SK-N-SH (cell line): ENCODE results near the gene GADL1. TPM values are rescaled to one million over a fixed set of nuclear protein-coding genes. Genes with fewer than 3 reads are reported as not detected.

Experiments used
- CTCF ChIA-PET: fragments of 300-600, 350-600 bp; formaldehyde crosslinking; extraction: SDS; loops from one replicate; lab custom pipeline; 2021; lab: Yijun Ruan, JAX
- POLR2A ChIA-PET: fragments of 350-600 bp; sonication (Branson Sonifier 250); formaldehyde crosslinking; extraction: SDS; loops from one replicate; lab custom pipeline; 2020; ENCODE audit warnings: antibody characterized with exemption, inconsistent platforms; lab: Yijun Ruan, JAX
- DNase-seq: peaks from one replicate; pipeline ENCODE4 v3.0.0; 2012
- H2AFZ ChIP-seq: fragments of 200-600 bp; sonication (generic); 2 replicates; pipeline ENCODE4 v1.8.1; 2016; ENCODE audit warnings: antibody characterized with exemption, mild to moderate bottlenecking, low read depth
- H3F3A ChIP-seq: fragments of 200-600 bp; sonication (generic); replicated peaks from 2 replicates; pipeline ENCODE3; 2016; ENCODE audit warnings: antibody characterized with exemption, mild to moderate bottlenecking; ENCODE audit not compliant: insufficient read depth
- H3K27ac ChIP-seq, 2 experiments: fragments of 200-500 bp in 1 of 2; fragments of 200-600 bp in 1 of 2; sonication (Bioruptor generic) in 1 of 2; sonication (generic), shearing (Covaris generic) in 1 of 2; 2 replicates each; pipeline versions ENCODE4 v1.5.1 to v1.6.1; 2014 to 2016; ENCODE audit warnings: low read depth in 2 of 2, inconsistent platforms in 1 of 2, low read length in 1 of 2, mild to moderate bottlenecking in 1 of 2, mixed read lengths in 1 of 2
- H3K27me3 ChIP-seq: fragments of 200-600 bp; sonication (generic), shearing (Covaris generic); 2 replicates; pipeline ENCODE4 v1.6.1; 2016; ENCODE audit warnings: mixed run types; ENCODE audit not compliant: insufficient read depth
- H3K36me3 ChIP-seq, 2 experiments: fragments of 200-500 bp in 1 of 2; fragments of 200-600 bp in 1 of 2; sonication (Bioruptor generic) in 1 of 2; sonication (generic) in 1 of 2; replicated peaks in 1 of 2; 2 replicates each; pipeline versions ENCODE3 to v1.5.1; 2014 to 2016; ENCODE audit warnings: low read length in 1 of 2, mild to moderate bottlenecking in 1 of 2; ENCODE audit not compliant: insufficient read depth in 2 of 2, control insufficient read depth in 1 of 2
- H3K4me1 ChIP-seq, 2 experiments: fragments of 200-500 bp in 1 of 2; fragments of 200-600 bp in 1 of 2; sonication (Bioruptor generic) in 1 of 2; sonication (generic), shearing (Covaris generic) in 1 of 2; 2 replicates each; pipeline versions ENCODE4 v1.5.1 to v1.6.1; 2014 to 2016; ENCODE audit warnings: low read depth in 1 of 2, low read length in 1 of 2, mixed run types in 1 of 2; ENCODE audit not compliant: insufficient read depth in 2 of 2, control insufficient read depth in 1 of 2
- H3K4me2 ChIP-seq: fragments of 200-600 bp; sonication (generic), shearing (Covaris generic); 2 replicates; pipeline ENCODE4 v1.6.1; 2017; ENCODE audit warnings: mixed run types
- H3K4me3 ChIP-seq, 2 experiments: fragments of 200-500 bp in 1 of 2; fragments of 200-600 bp in 1 of 2; sonication (Bioruptor generic) in 1 of 2; sonication (generic), shearing (Covaris generic) in 1 of 2; 2 replicates each; pipeline versions ENCODE4 v1.5.1 to v1.8.1; 2014 to 2016; ENCODE audit warnings: low read depth in 2 of 2, inconsistent platforms in 1 of 2, low read length in 1 of 2, mild to moderate bottlenecking in 1 of 2, mixed read lengths in 1 of 2, moderate library complexity in 1 of 2
- H3K79me2 ChIP-seq: fragments of 200-600 bp; sonication (generic); 2 replicates; pipeline ENCODE4 v1.8.1; 2017; ENCODE audit warnings: mild to moderate bottlenecking; ENCODE audit not compliant: insufficient read depth
- H3K9ac ChIP-seq: fragments of 200-600 bp; sonication (generic); 2 replicates; pipeline ENCODE4 v1.6.1; 2017; ENCODE audit warnings: mixed run types
- H3K9me2 ChIP-seq: fragments of 200-600 bp; sonication (generic); 2 replicates; pipeline ENCODE4 v1.6.1; 2017; ENCODE audit warnings: mixed run types
- H3K9me3 ChIP-seq: fragments of 200-600 bp; sonication (generic); 2 replicates; pipeline ENCODE4 v1.6.1; 2017; ENCODE audit warnings: mixed run types, mild to moderate bottlenecking, moderate library complexity
- H4K20me1 ChIP-seq: fragments of 200-600 bp; sonication (generic); 2 replicates; pipeline ENCODE4 v1.6.1; 2017; ENCODE audit warnings: mild to moderate bottlenecking, mixed run types; ENCODE audit not compliant: insufficient read depth
- CHD2 ChIP-seq: fragments of 150-350 bp; IDR thresholded peaks from 2 replicates; pipeline ENCODE4 v1.6.1; 2018; ENCODE audit warnings: low read length; ENCODE audit not compliant: partially characterized antibody
- CTCF ChIP-seq: fragments of 200-600 bp; sonication (generic); IDR thresholded peaks from 2 replicates; pipeline ENCODE4 v1.6.1; 2017; ENCODE audit warnings: antibody characterized with exemption, mild to moderate bottlenecking, moderate library complexity
- EP300 ChIP-seq, 2 experiments: IDR thresholded peaks; 2 replicates each; pipeline versions ENCODE4 v1.4.0 to v1.6.1; 2012; ENCODE audit warnings: borderline replicate concordance in 1 of 2, low read depth in 1 of 2, low read length in 1 of 2
- EZH2phosphoT487 ChIP-seq: fragments of 200-600 bp; sonication (generic); IDR thresholded peaks from 2 replicates; pipeline ENCODE4 v1.6.1; 2017; ENCODE audit warnings: low read depth, mixed run types, mild to moderate bottlenecking, antibody characterized with exemption, moderate library complexity, borderline replicate concordance
- GABPA ChIP-seq: IDR thresholded peaks from 2 replicates; pipeline ENCODE4 v1.4.0; 2012; ENCODE audit warnings: low read depth, mild to moderate bottlenecking
- GATA2 ChIP-seq: sonication (generic); formaldehyde crosslinking; IDR thresholded peaks from 2 replicates; pipeline ENCODE4 v1.5.0; 2020; ENCODE audit warnings: mild to moderate bottlenecking, missing genetic modification reagents
- MEF2A ChIP-seq: IDR thresholded peaks from 2 replicates; pipeline ENCODE4 v1.4.0; 2012; ENCODE audit warnings: low read depth, borderline replicate concordance
- PBX3 ChIP-seq: IDR thresholded peaks from 2 replicates; pipeline ENCODE4; 2012
- POLR2AphosphoS5 ChIP-seq: IDR thresholded peaks from 2 replicates; pipeline ENCODE4 v1.6.1; 2012; ENCODE audit warnings: low read depth, low read length
- RAD21 ChIP-seq: IDR thresholded peaks from 2 replicates; pipeline ENCODE4 v1.6.1; 2012; ENCODE audit warnings: mild to moderate bottlenecking, low read length
- RCOR1 ChIP-seq: fragments of 150-350 bp; IDR thresholded peaks from 2 replicates; pipeline ENCODE4 v1.6.1; 2017; ENCODE audit warnings: antibody characterized with exemption, low read length
- RXRA ChIP-seq: IDR thresholded peaks from 2 replicates; pipeline ENCODE4 v1.4.0; 2012; ENCODE audit warnings: low read depth, mild to moderate bottlenecking, borderline replicate concordance
- SIN3A ChIP-seq: IDR thresholded peaks from 2 replicates; pipeline ENCODE4 v1.6.1; 2012; ENCODE audit warnings: low read depth, mild to moderate bottlenecking, low read length, moderate library complexity, borderline replicate concordance
- SMC3 ChIP-seq: IDR thresholded peaks from 2 replicates; pipeline ENCODE4 v1.6.1; 2012; ENCODE audit warnings: low read depth, low read length, improper control_type of control experiment
- TAF1 ChIP-seq: IDR thresholded peaks from 2 replicates; pipeline ENCODE4 v1.6.1; 2012; ENCODE audit warnings: low read depth, mild to moderate bottlenecking, low read length, moderate library complexity, borderline replicate concordance
- TEAD4 ChIP-seq: IDR thresholded peaks from 2 replicates; pipeline ENCODE4 v1.4.0; 2012; ENCODE audit warnings: mild to moderate bottlenecking, borderline replicate concordance; ENCODE audit not compliant: insufficient read depth
- USF2 ChIP-seq: fragments of 150-350 bp; IDR thresholded peaks from 2 replicates; pipeline ENCODE4 v1.6.1; 2017; ENCODE audit warnings: antibody characterized with exemption, low read length, low read depth, borderline replicate concordance
- YY1 ChIP-seq: IDR thresholded peaks from 2 replicates; pipeline ENCODE4 v1.4.0; 2012; ENCODE audit warnings: low read depth, mild to moderate bottlenecking
- ZBTB33 ChIP-seq: IDR thresholded peaks from 2 replicates; pipeline ENCODE4 v1.4.0; 2012; ENCODE audit warnings: low read depth, borderline replicate concordance
- WGBS: methylation state at CpG from one replicate; pipeline ENCODE4 v1.1.6; 2017; ENCODE audit warnings: low lambda C conversion rate; 5-methylcytosine and 5-hydroxymethylcytosine counted together
- polyA plus RNA-seq, 3 experiments: library from polyadenylated mRNA; depleted of rRNA; stranded (reverse); fragments of >200 nt; gene quantifications; 2 replicates each; pipeline ENCODE4 v1.2.3, GENCODE V29; 2012

Gene GADL1
- polyA plus RNA-seq, 1 of the 3 experiments (the other 2 are of a cell fraction) = not detected

- TF ChIP-seq RAD21 (no peak), PBX3 (no peak), POLR2AphosphoS5 (no peak), CHD2 (no peak), SMC3 (no peak), TAF1 (no peak), EP300 (IDR thresholded peaks at IDR 0.05; ENCODE audit: borderline replicate concordance in 1 of 2, low read depth in 1 of 2, low read length in 1 of 2) (no peak), MEF2A (no peak)
- TF ChIP-seq, all 33 proteins: peak for 0
Measured at GRCh38 chr3:30696403-30696819, 198.1 kb downstream of the GADL1 start (continued).

GRCh38 chr3:30695302-30696061 lies 199.0 kb downstream of the GADL1 start:
- Histone ChIP-seq H3K4me3 (no peak overlapping the region), H3K27ac (no peak overlapping the region), H3K9me3 (no peaks in the 10 kb centered on the region), H3K36me3 (peaks cover 32 to 82% of the 10 kb centered on the region in 2 experiments), H3F3A (no peaks in the 10 kb centered on the region), H3K9ac (no peak overlapping the region), H3K9me2 (no peaks in the 10 kb centered on the region), H3K79me2 (peaks cover 3% of the 10 kb centered on the region), H3K4me1 (peaks cover 10 to 13% of the 10 kb centered on the region in 2 experiments; a peak in 3 of 4 replicates), H2AFZ (no peak overlapping the region), H3K4me2 (no peak overlapping the region), H3K27me3 (no peaks in the 10 kb centered on the region), H4K20me1 (no peaks in the 10 kb centered on the region)
- TF ChIP-seq GATA2 (CRISPR knock-in tag) = no peak
- TF ChIP-seq POLR2AphosphoS5 = no peak
- TF ChIP-seq CTCF = no peak
- no peak for TF ChIP-seq RXRA
- no peak for TF ChIP-seq EZH2phosphoT487
- TF ChIP-seq MEF2A = no peak
- no peak for TF ChIP-seq USF2
- TF ChIP-seq SIN3A = no peak
- no peak for TF ChIP-seq CHD2
- no peak for TF ChIP-seq RCOR1
- no peak for TF ChIP-seq TEAD4
- no peak for TF ChIP-seq ZBTB33
- no peak for TF ChIP-seq GABPA
- no peak for TF ChIP-seq YY1
- CTCF ChIA-PET = interaction anchor here (1.1 to 9.4 kb wide), 5 partner anchors 497 to 683 kb away, joined by 3 to 117 read pairs (median 20); no protein-coding TSS in a partner anchor
- POLR2A ChIA-PET = no interaction called here
- WGBS = 100% methylated on average over 6 of the region's 6 CpGs
- no peak for DNase-seq
